ENCODE results near the gene SLC4A9. TPM values are rescaled to one million over a fixed set of nuclear protein-coding genes. Genes with fewer than 3 reads are reported as not detected.

The SLC4A9 gene
- polyA plus RNA-seq, 3 donors = 0.28 TPM; not detected in 2

- Histone ChIP-seq H3K4me1 (ENCODE audit: control insufficient read depth in 1 of 2, insufficient read depth in 2 of 2, low read length in 2 of 2) (peaks cover 3 to 8% of the 10 kb centered on the region in 2 donors), H3K9me3 (replicated peaks in 1 of 2; ENCODE audit: control insufficient read depth in 1 of 2, insufficient read depth in 1 of 2, low read length in 2 of 2) (no peaks in the 10 kb centered on the region), H3K79me2 (ENCODE audit: insufficient read depth, low read length) (peaks cover 100% of the 10 kb centered on the region), H3K4me2 (replicated peaks; ENCODE audit: extremely low read depth, low read length, poor library complexity, severe bottlenecking) (no peak overlapping the region), H3K9ac (ENCODE audit: insufficient read depth, low read length, poor library complexity, severe bottlenecking) (no peak overlapping the region), H3K36me3 (replicated peaks in 1 of 2; ENCODE audit: control insufficient read depth in 1 of 2, insufficient read depth in 2 of 2, low read length in 2 of 2) (peaks cover 6 to 42% of the 10 kb centered on the region in 2 donors), H2AFZ (ENCODE audit: insufficient read depth, low read depth, low read length, poor library complexity, severe bottlenecking) (no peak overlapping the region), H3K27me3 (ENCODE audit: control insufficient read depth in 2 of 2, insufficient read depth in 2 of 2, low read length in 2 of 2) (no peaks in the 10 kb centered on the region), H3K4me3 (replicated peaks in 1 of 3; ENCODE audit: low read depth in 2 of 3, low read length in 3 of 3) (no peak overlapping the region), H3K27ac (ENCODE audit: low read depth in 1 of 2, low read length in 2 of 2) (no peak overlapping the region), H4K20me1 (ENCODE audit: insufficient read depth, low read length) (peaks cover 98% of the 10 kb centered on the region)
- DNase-seq = no peak
- peaks cover 17 to 39% of the 10 kb centered on the region in 2 donors for H3K36me3 Mint-ChIP-seq
- peak overlapping the region in 2 of 7 donors; percentile 37 to 40 for H3K27ac Mint-ChIP-seq
- 100% methylated on average over 1 of the region's 4 CpGs for WGBS (ENCODE audit: insufficient coverage)
- no peak overlapping the region for H3K4me3 Mint-ChIP-seq
- no peaks in the 10 kb centered on the region for H3K27me3 Mint-ChIP-seq (ENCODE audit: low read depth in 3 of 3)
- peaks cover 19% of the 10 kb centered on the region for H3K4me1 Mint-ChIP-seq
- H3K9me3 Mint-ChIP-seq = no peaks in the 10 kb centered on the region
- intact Hi-C loops (cut with micrococcal nuclease) = loop anchor here in 1 of 2 donors (1.0 to 10.0 kb wide), 2 partner anchors 28 to 136 kb away; partner anchors contain the start of gene EIF4EBP3
- TF ChIP-seq CTCF (IDR thresholded peaks at IDR 0.05) = no peak
Measured at GRCh38 chr5:140408750-140409241, 48.8 kb downstream of the SLC4A9 start.

- Histone ChIP-seq H3K36me3 (replicated peaks in 1 of 2; ENCODE audit: control insufficient read depth in 1 of 2, insufficient read depth in 2 of 2, low read length in 2 of 2) (peaks cover 0 to 28% of the 10 kb centered on the region in 2 donors), H3K27me3 (ENCODE audit: control insufficient read depth in 2 of 2, insufficient read depth in 2 of 2, low read length in 2 of 2) (no peaks in the 10 kb centered on the region), H3K4me1 (ENCODE audit: control insufficient read depth in 1 of 2, insufficient read depth in 2 of 2, low read length in 2 of 2) (no peaks in the 10 kb centered on the region), H4K20me1 (ENCODE audit: insufficient read depth, low read length) (peaks cover 99% of the 10 kb centered on the region), H2AFZ (ENCODE audit: insufficient read depth, low read depth, low read length, poor library complexity, severe bottlenecking) (no peak overlapping the region), H3K9ac (ENCODE audit: insufficient read depth, low read length, poor library complexity, severe bottlenecking) (no peak overlapping the region), H3K27ac (ENCODE audit: low read depth in 1 of 2, low read length in 2 of 2) (no peak overlapping the region), H3K9me3 (replicated peaks in 1 of 2; ENCODE audit: control insufficient read depth in 1 of 2, insufficient read depth in 1 of 2, low read length in 2 of 2) (no peaks in the 10 kb centered on the region), H3K79me2 (ENCODE audit: insufficient read depth, low read length) (peaks cover 99% of the 10 kb centered on the region), H3K4me2 (replicated peaks; ENCODE audit: extremely low read depth, low read length, poor library complexity, severe bottlenecking) (no peak overlapping the region), H3K4me3 (replicated peaks in 1 of 3; ENCODE audit: low read depth in 2 of 3, low read length in 3 of 3) (no peak overlapping the region)
- intact Hi-C loops (cut with micrococcal nuclease) = no loop called here
- peak overlapping the region in 1 of 7 donors; percentile 41 for H3K27ac Mint-ChIP-seq
- TF ChIP-seq CTCF (IDR thresholded peaks at IDR 0.05) = no peak
- no peak overlapping the region for H3K4me3 Mint-ChIP-seq
- no CpG with 5 or more reads among the region's 1 CpG for WGBS (ENCODE audit: insufficient coverage)
- peaks cover 8% of the 10 kb centered on the region for H3K4me1 Mint-ChIP-seq
- no peaks in the 10 kb centered on the region for H3K27me3 Mint-ChIP-seq (ENCODE audit: low read depth in 3 of 3)
- H3K9me3 Mint-ChIP-seq = no peaks in the 10 kb centered on the region
- no peak for DNase-seq
- H3K36me3 Mint-ChIP-seq = peaks cover 18 to 29% of the 10 kb centered on the region in 2 donors
Measured at GRCh38 chr5:140413230-140413629, 53.2 kb downstream of the SLC4A9 start.

All from CD14-positive monocyte (primary cell).